Vagina (tissue), 2 donors: ENCODE measurements around the gene NFIA.

ENCODE experiments used
- CTCF ChIP-seq, 3 experiments: fragments of 450-650 bp in 2 of 3; fragments of 200-600 bp in 1 of 3; sonication (generic) in 1 of 3; IDR thresholded peaks; one replicate each; pipeline ENCODE4 v1.5.1; 2017 to 2019; ENCODE audit warnings: antibody characterized with exemption in 3 of 3, mild to moderate bottlenecking in 2 of 3, moderate library complexity in 2 of 3
- POLR2A ChIP-seq, 2 donors: fragments of 450-650 bp; IDR thresholded peaks; one replicate each; pipeline ENCODE4 v1.6.1; 2017; ENCODE audit warnings: antibody characterized with exemption in 2 of 2, mild to moderate bottlenecking in 2 of 2, moderate library complexity in 2 of 2
- POLR2AphosphoS5 ChIP-seq, 2 donors: sonication (generic); formaldehyde crosslinking; IDR thresholded peaks; one replicate each; pipeline ENCODE4 v1.9.0; 2017; ENCODE audit warnings: antibody characterized with exemption in 2 of 2, mild to moderate bottlenecking in 2 of 2, low read depth in 1 of 2; ENCODE audit not compliant: insufficient read depth in 1 of 2

DNA sequence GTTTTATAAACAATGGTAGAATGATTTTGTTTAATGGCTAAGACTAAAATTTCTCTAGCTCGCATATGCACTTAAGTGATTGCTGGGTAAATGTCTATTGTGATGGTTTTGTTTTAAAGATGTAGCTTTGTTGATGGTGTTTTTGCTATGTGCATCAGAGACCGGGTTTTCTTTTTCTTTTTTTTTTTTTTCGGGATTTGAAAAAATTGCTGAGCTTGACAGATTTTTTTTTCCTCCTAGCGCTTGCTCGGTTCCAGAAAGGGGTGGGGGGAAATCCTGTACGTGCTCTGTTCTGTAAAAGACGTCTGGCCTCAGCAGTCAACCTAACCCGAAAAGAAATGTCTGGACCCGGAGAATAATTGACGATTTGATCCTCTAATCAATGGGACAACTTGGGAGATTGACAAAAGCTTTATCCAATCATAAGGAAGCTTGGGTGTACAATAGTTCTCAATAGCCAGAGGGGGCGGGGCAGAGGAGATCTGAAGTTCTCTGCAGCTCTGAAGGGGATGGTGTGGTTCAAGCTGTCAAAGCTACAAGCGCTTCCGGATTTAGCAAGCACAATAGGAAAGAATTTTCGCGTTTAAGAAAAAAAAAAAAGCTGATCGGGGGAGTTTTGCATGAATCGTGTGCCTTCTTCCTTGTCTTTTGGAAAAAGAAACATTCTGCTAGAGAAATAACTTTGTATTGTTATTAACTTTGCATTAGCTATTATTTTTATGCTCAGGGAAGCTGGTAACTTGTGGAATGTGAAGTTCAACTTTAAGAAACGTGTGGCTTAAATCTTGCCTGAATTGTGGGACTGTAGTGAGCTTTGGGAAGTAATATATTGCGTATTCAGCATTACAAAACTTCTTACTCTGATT lies 4.5 kb upstream of the NFIA start:
- TF ChIP-seq CTCF (IDR thresholded peaks at IDR 0.05): no peak
- TF ChIP-seq POLR2A (IDR thresholded peaks at IDR 0.05): no peak
- TF ChIP-seq POLR2AphosphoS5 (IDR thresholded peaks at IDR 0.05; ENCODE audit: insufficient read depth in 1 of 2, low read depth in 1 of 2): peak in 1 of 2 donors; percentile 71
